MM.1S (cell line): ENCODE results near the gene WBP1L.

ENCODE experiments used
- DNase-seq: peaks from one replicate; pipeline ENCODE4 v3.0.0-alpha.2; 2015
- H2AFZ ChIP-seq: fragments of 300-600 bp; sonication (generic); 2 replicates; pipeline ENCODE4 v1.6.0; 2016; ENCODE audit warnings: antibody characterized with exemption, low read length
- H3F3A ChIP-seq: fragments of 300-600 bp; sonication (generic); 2 replicates; pipeline ENCODE4 v1.6.1; 2016; ENCODE audit warnings: mild to moderate bottlenecking, antibody characterized with exemption, low read length, moderate library complexity, mixed read lengths; ENCODE audit not compliant: insufficient read depth
- H3K27ac ChIP-seq: fragments of 300-600 bp; sonication (generic); 2 replicates; pipeline ENCODE4 v1.5.1; 2016; ENCODE audit warnings: mild to moderate bottlenecking, low read length
- H3K27me3 ChIP-seq: fragments of 300-600 bp; sonication (generic); replicated peaks from 2 replicates; pipeline ENCODE4 v1.6.0; 2016; ENCODE audit warnings: low read length; ENCODE audit not compliant: insufficient read depth
- H3K36me3 ChIP-seq: fragments of 300-600 bp; sonication (generic); replicated peaks from 2 replicates; pipeline ENCODE4 v1.6.1; 2016; ENCODE audit warnings: mild to moderate bottlenecking, low read length, mixed read lengths; ENCODE audit not compliant: insufficient read depth
- H3K4me1 ChIP-seq: fragments of 300-600 bp; sonication (generic); 2 replicates; pipeline ENCODE4 v1.6.1; 2016; ENCODE audit warnings: low read length, mixed read lengths
- H3K4me2 ChIP-seq: fragments of 300-600 bp; sonication (generic); 2 replicates; pipeline ENCODE4 v1.6.0; 2016; ENCODE audit warnings: low read depth, low read length
- H3K4me3 ChIP-seq: fragments of 300-600 bp; sonication (generic); 2 replicates; pipeline ENCODE4 v1.5.1; 2016; ENCODE audit warnings: low read length, mixed read lengths
- H3K79me2 ChIP-seq: fragments of 300-600 bp; sonication (generic); 2 replicates; pipeline ENCODE4 v1.6.1; 2016; ENCODE audit warnings: mixed run types, low read length, mixed read lengths
- H3K9ac ChIP-seq: fragments of 300-600 bp; sonication (generic); 2 replicates; pipeline ENCODE4 v1.6.1; 2016; ENCODE audit warnings: low read length, mixed read lengths
- H3K9me2 ChIP-seq: fragments of 300-600 bp; sonication (generic); replicated peaks from 2 replicates; pipeline ENCODE4 v1.6.1; 2016; ENCODE audit warnings: mild to moderate bottlenecking, low read length, mixed read lengths; ENCODE audit not compliant: insufficient read depth
- H3K9me3 ChIP-seq: fragments of 300-600 bp; sonication (generic); replicated peaks from 2 replicates; pipeline ENCODE4 v1.6.1; 2016; ENCODE audit warnings: mild to moderate bottlenecking, low read length, mixed read lengths; ENCODE audit not compliant: insufficient read depth
- H4K20me1 ChIP-seq: fragments of 300-600 bp; sonication (generic); 2 replicates; pipeline ENCODE4 v1.6.1; 2016; ENCODE audit warnings: mild to moderate bottlenecking, low read length, moderate library complexity, mixed read lengths; ENCODE audit not compliant: insufficient read depth
- CTCF ChIP-seq: fragments of 300-600 bp; sonication (generic); IDR thresholded peaks from 2 replicates; pipeline ENCODE4 v1.5.1; 2016; ENCODE audit warnings: antibody characterized with exemption, low read length, mixed read lengths
- EZH2 ChIP-seq: fragments of 300-600 bp; sonication (generic); optimal IDR thresholded peaks from 2 replicates; pipeline ENCODE3; 2017; ENCODE audit warnings: low read depth, mild to moderate bottlenecking, antibody characterized with exemption, low read length, mixed read lengths
- EZH2phosphoT487 ChIP-seq: fragments of 300-600 bp; sonication (generic); IDR thresholded peaks from 2 replicates; pipeline ENCODE4 v1.6.1; 2018; ENCODE audit warnings: antibody characterized with exemption, low read length

Gene WBP1L

GRCh38 chr10:102721954-102722353 is 21.8 kb upstream of the WBP1L start:
- no peak overlapping the region for H3K4me2 ChIP-seq
- no peaks in the 10 kb centered on the region for H3K36me3 ChIP-seq
- TF ChIP-seq EZH2 = no peak
- TF ChIP-seq EZH2phosphoT487 = no peak
- TF ChIP-seq CTCF = no peak
- no peaks in the 10 kb centered on the region for H3K27me3 ChIP-seq
- H3K9me2 ChIP-seq = no peaks in the 10 kb centered on the region
- H3K4me1 ChIP-seq = no peaks in the 10 kb centered on the region
- H3F3A ChIP-seq = no peaks in the 10 kb centered on the region
- no peaks in the 10 kb centered on the region for H4K20me1 ChIP-seq
- DNase-seq = no peak
- H3K27ac ChIP-seq = no peak overlapping the region
- peaks cover 75% of the 10 kb centered on the region for H3K79me2 ChIP-seq
- no peak overlapping the region for H3K9ac ChIP-seq
- no peak overlapping the region for H2AFZ ChIP-seq
- no peaks in the 10 kb centered on the region for H3K9me3 ChIP-seq
- no peak overlapping the region for H3K4me3 ChIP-seq

- TF ChIP-seq CTCF (no peak), EZH2 (no peak), EZH2phosphoT487 (no peak)
- H3K4me2 ChIP-seq = no peak overlapping the region
- no peaks in the 10 kb centered on the region for H4K20me1 ChIP-seq
- no peak for DNase-seq
- no peaks in the 10 kb centered on the region for H3K27me3 ChIP-seq
- H3K9me3 ChIP-seq = no peaks in the 10 kb centered on the region
- no peak overlapping the region for H2AFZ ChIP-seq
- no peak overlapping the region for H3K4me3 ChIP-seq
- no peak overlapping the region for H3K9ac ChIP-seq
- H3K27ac ChIP-seq = no peak overlapping the region
- H3K36me3 ChIP-seq = no peaks in the 10 kb centered on the region; the same call in 1 of the 2 replicates
- no peaks in the 10 kb centered on the region for H3F3A ChIP-seq
- no peaks in the 10 kb centered on the region for H3K4me1 ChIP-seq
- peaks cover 56% of the 10 kb centered on the region for H3K79me2 ChIP-seq
- H3K9me2 ChIP-seq = no peaks in the 10 kb centered on the region
These were observed 19.8 kb upstream of the WBP1L start for GRCh38 chr10:102723989-102724388.

- H3K4me3 ChIP-seq = no peak overlapping the region
- H4K20me1 ChIP-seq = no peaks in the 10 kb centered on the region
- H3K4me2 ChIP-seq = no peak overlapping the region
- H3K27ac ChIP-seq = no peak overlapping the region
- no peak for TF ChIP-seq CTCF
- TF ChIP-seq EZH2phosphoT487 = no peak
- no peak for TF ChIP-seq EZH2
- H3K79me2 ChIP-seq = peaks cover 36% of the 10 kb centered on the region
- peaks cover 9% of the 10 kb centered on the region for H3K36me3 ChIP-seq
- no peaks in the 10 kb centered on the region for H3K9me3 ChIP-seq
- H3F3A ChIP-seq = no peaks in the 10 kb centered on the region
- no peak overlapping the region for H2AFZ ChIP-seq
- no peak overlapping the region for H3K9ac ChIP-seq
- no peak for DNase-seq
- H3K9me2 ChIP-seq = no peaks in the 10 kb centered on the region
- no peaks in the 10 kb centered on the region for H3K4me1 ChIP-seq
- H3K27me3 ChIP-seq = no peaks in the 10 kb centered on the region
These were observed 17.5 kb upstream of the WBP1L start for GRCh38 chr10:102726274-102726673.
